ENCODE results near the gene PADI2.

The PADI2 gene

DNA sequence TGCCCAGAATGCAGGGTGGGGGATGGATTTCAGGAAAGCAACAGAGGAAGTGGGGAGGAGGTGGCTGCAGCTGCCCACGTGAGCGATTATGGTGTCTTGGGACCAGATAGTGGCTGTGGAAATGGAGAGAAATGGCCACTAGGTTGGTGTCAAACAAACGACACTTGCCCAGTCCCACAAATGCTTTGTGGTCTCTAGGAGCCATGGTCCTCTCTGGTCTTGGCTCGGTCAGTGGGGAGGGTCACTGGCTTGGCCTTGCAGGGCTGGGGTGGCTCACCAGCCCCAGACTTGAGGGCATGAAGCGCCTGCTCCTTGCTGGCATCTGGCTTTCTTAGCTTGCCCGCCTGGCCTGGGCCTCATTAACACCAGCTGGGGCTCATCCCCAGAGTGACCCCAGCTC, 7.2 kb downstream of the PADI2 start:
- DNase-seq, result no peak

DNA sequence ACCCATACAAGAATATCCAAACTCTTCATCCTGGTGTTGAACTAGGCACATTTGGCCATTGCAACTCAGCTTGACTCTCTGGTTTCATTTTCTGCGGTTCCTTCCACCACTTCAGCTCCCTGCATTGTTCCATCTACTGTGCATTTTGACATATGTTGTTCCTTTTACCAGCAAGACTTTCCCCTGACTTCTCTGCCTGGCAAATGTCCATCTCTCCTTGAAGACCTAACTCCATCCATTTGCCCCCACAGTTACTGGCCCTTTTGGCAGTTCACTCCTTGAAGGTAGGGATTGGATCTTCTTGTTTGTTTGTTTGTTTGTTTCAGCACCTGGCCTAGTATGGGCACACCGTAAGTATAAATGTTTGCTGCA, 8.7 kb downstream of the PADI2 start:
- no peak for DNase-seq

DNA sequence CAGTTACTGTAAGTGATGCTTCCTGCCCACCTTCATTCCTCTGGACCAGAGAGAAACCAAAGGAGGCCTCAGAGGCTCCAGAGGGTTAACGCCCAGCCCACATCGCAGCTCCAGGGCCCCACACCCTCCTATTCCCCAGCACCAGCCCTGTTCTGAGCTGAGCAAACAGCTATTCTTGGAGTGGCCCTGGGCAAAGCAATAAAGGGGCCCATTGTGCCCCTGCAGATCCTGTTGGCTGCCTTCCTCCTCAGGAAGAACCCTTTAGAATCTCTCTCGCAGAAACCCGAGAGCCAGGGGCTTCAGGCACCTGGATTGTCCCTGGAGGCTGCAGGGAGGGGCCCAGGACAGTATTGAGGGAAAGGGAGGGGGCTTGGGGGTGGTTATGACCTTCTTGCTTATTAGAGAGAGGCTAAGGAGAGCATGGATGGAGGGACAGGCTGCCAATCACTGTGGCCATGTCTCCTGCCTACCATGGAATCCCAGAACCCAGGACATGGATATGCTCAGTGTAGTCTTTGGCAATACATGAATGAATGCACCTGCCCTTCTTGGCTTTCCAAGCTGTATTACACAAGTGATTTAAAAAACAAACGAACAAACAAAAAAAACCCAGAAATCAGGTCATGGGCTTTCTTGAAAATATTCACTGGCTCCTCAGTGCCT, 9.2 kb downstream of the PADI2 start:
- DNase-seq, result no peak

DNA sequence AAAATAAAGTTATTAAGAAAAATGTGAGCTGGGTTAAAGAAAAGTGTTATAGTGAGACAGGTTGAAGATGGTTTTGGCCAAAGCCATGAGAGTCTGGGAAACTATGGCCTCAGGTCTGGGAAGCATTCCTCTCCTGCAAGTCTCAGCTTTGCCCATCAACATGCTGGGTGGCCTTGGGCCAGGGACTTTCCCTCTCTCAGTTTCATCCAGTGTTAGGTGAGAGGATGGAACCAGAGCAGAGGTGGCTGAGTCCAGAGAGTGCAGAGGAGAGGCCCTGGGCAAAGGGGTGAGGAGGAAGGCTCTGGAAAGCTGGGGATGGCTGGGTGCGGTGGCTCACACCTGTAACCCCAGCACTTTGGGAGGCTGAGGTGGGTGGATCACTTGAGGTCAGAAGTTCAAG, 10.5 kb downstream of the PADI2 start:
- DNase-seq, result no peak

DNA sequence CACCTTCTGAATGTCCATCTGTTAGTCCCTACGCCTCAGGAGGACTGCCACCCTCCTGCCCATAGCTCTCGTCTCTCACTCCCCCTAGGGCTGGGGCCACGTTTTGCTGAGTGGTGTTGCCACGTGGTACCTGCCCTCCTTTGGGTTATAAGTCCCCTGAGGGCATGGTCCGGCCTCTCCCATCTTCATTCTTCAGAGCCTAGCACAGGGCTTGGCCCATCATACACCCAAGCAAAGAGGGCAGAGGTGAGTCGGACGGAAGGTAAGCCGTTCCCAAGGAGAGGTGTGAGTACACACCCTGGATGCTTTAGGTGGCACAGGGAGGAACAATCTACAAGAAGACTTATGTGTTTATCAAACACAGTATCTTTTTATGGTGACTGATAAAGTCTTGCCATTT, 10.9 kb downstream of the PADI2 start:
- DNase-seq, result no peak

DNA sequence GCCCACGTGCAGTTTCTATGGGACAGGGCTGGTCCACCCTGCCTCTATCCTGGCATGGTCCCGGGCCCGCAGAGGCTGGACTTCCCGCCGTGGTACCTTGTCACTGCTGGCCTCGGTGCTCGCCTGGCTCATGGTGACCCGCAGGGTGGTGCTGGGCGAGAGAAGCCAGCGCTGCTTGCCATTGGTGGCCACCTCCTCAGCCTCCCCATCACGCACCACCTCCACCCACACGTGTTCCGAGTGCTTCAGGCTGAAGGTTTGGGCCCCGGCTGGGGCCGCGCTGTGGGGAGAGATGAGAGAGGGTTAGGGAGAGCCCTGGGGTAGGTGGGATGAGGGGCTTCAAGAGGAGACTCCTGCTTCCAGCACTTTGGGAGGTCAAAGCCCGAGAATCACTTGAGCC, 14.5 kb downstream of the PADI2 start:
- DNase-seq, result no peak

DNA sequence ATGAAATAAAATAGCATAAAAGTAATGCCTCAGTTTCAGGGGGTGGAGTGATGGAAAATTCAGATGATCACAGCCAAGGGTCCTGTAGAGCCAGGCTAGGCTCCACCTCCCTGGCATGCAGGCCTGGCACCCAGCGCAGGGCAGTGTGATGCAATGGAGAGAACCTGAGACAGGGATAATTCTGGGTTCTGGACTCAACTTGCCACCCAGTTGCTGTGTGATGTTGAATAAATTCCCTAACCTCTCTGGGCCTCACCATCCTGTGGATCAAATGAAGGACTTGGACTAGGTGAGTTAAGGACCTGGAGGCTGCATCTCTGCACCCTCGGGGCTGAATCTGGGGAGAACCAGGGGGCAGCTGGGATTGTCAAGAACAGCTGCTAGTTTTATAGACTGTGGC, 17.0 kb downstream of the PADI2 start:
- no peak for DNase-seq

DNA sequence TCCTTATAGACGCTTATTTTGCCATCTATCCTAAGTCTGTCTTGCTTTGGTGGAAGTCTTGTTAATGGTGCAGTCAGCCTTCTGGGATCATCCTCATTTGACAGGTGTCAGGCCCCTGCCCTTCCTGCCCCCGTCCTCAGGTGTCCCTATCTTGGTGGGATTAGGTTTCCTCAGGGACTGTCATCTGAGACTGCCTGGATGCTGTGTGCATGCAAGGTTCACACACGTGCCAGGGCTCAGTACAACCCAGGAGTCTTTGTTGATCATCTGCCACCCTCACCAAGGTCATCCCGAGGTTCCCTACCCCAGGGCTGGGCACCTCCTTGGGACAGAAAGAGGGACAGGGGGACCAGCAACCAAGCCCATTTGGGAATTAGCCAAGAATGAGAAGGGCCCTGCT, 18.0 kb downstream of the PADI2 start:
- DNase-seq, result no peak

DNA sequence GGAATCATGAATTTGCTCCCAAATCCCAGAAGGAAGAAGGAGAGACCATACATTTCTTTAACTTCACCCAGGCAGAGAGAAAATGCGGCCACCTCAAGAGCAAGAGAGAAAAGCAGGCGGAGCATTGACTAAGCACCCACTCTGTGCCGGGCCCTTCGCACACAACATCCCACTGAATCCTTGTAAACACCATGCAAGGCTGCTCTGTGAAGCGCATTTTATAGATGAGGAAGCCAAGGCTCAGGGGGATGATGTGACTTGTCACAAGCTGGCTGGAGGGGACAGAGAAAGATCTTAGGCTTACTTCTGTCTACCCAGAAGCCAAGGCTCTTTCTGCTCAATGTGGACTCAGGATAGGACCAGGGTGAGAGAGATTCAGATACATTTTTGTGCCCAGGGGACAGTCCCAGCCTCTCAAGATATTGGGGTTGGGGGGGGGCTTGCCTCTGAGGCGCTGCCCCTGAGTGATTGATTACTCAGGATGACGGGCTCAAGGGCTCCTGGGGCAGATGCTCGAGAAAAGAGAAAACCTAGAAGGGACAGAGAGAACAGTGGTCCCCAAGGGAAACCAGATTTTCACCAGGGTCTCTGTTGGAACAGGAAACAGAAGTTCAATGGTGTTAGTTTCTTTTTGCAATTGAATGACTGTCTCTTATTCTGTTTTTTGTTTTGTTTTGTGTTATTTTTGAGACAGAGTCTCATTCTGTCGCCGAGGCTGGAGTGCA, 19.5 kb downstream of the PADI2 start:
- no peak for DNase-seq

DNA sequence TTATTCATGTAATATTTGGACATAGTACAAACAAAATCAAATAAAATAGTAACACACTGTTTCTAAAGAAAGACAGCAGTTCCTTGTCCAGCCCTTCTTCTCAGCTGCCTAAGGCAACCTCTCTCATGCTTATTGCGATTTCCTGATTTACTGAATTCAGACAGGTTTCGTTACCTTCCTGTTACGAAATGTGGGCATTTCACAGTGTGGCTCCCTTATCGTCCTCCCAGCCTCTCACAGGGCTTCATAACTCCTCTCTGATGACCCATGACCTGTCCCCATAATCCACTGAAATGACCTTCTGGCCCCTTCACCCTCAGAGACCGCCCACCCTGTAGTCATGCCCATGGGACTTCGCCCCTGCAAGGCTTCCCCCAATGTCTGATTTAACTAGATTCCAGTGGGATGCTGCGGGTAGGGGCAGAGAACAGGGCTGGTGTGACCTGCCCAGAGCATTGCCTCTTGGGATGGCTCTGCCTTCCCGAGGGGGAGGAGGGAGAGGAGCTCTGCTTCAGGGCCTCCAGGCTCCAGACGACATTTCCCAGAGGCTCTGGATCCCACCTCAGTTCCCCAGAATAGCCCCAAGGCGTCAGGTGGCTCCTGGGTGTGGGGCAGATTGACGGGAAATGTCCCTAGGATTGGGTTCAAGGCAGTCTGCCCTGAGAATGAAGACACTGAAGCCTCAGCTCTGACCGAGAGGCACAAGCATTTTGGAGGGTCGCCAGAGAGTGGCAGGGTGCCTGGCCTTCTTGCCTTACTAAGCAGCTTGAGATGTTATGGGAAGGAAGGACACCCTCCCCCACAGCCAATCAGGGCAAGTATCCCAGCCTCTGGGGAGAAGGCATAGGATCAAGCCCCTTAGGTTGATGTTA, 20.6 kb downstream of the PADI2 start:
- no peak for DNase-seq

DNA sequence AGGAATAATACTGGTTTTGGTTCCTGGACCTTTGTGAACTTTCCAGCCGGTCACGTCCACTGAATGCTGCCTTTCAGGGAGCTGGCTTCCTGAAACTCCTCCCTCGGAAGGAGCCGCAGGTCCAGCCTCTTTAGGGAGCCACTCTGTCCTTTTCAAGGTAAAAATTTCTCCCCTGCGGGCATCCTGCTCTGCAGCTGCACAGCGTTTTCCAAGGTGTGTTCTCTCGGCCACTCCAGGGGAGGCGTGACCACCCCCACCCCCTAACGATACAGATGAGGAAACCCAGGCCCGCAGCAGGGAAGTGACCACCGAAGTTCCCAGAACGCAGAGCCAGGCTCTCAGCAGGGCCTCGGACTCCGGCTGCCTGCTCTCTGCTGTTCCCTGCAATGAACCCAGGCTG, 21.5 kb downstream of the PADI2 start:
- DNase-seq, result no peak

DNA sequence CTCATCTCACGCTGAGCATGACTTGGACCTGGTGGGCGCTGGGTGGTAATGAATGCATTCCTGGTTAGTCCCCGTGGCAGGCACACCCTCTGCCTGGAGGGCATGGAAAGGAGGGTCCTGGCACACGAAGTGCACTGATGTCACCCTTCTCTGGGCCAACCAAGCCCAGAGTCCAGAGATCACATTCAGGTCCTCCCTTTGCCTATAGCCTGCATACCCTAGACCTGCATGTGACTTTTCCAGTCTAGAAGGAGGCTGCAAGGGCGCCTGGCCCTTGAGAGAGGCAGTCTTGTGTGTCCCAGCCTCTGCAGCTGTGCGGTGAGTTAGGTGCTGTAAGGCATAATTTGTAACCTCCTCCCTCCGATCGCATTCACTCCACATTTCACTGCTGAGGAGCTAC, 22.1 kb downstream of the PADI2 start:
- no peak for DNase-seq

DNA sequence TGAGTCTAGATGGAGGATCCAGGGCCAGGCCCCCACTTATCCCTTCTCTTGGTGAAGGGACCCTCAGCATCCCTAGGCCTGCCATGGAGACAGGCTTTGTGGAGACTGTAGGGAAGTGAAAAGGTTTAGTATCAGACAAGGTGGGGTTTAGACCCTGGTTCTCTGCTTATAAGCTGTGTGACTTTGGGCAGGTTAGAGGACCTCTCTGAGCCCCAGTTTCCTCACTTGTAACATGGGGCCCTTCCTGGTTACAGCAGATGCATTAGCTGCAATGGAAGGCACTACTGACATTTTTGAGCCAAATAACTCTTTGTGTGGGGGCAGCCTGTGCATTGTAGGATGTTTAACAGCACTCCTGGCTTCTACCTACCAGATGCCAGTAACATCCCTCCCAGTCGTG, 22.7 kb downstream of the PADI2 start:
- DNase-seq, result no peak

DNA sequence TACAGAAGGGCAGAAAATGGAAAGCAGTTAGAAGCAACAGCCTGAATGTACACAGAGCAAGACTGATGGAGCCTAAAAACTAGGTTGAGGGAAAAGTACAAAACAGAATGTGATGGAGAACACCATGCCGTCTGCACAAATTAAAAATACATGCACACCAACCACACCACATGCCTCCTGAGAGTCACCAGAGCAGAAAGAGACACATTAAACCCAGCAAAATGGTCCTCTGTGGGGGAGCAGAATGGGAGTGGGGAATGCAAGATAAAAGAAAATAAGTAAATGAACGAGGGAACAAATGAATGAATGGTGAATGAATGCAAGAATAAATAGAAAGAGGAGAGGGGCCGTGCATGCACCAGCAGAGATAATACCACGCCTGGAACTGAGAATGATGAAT, 24.1 kb downstream of the PADI2 start:
- no peak for DNase-seq

DNA sequence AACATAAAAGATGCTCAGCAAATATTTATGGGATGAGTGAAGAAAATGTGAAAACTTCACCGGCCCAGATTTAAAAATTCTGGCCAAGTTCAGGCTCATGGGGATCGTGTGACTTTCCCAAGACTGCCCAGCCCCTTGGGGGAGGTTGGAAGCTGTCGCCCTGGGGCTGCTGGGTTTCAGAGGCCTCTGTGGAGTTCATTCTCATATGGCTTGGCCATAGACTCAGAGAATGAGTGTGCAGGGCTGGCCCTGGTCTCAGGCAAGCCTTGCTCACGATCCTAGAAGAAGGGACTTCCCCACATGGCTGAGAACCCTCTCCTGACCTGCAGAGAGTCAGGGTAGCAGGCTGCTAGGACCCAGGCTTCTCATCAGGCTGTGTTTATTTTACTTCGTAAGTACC, 24.6 kb downstream of the PADI2 start:
- DNase-seq, result no peak

DNA sequence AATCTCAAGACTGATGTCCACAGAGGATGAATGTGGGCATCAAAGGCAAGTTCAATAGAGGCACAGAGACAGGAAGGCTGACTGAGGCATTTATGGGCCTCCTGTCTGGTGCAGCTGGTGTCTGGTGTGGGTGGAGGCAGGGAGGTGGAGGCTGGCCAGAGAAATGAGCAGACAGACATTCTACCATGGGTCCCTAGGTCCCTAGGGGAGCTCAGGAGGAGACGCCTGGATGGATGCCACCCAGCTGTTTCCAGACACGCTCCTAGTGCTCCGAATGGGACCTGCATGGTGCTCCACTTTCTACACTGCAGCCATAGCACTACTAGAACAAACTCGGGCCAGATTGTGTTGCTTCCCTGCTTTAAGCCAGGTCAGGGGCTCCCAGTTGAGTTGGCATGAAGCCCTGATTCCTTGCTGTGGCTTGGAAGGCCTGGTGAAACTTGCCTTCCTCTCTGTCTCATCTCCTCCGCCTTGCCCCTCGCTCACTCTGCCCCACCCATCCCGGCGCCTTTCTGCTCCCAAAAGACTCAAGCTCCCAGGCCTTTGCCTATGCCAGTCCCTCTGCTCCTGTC, 25.3 kb downstream of the PADI2 start:
- no peak for DNase-seq

DNA sequence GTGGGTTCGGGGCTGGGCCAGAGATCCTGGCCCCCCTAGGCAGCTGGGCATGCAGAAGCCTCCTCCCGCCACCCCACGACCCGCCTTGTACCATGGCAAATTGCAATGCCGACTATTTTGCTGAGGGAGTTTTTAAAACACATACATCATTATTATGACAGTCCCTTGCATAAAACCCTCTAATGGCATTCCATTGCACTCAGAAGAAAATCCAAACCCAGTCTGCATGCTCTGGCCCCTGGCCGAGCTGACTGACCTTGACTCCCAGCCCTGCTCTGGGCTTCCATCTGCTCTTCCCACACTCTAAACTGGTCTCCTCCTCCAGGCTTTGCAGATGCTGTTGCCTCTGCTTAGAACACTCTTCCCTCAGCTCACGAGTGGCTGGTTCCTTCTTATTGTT, 28.0 kb downstream of the PADI2 start:
- no peak for DNase-seq

DNA sequence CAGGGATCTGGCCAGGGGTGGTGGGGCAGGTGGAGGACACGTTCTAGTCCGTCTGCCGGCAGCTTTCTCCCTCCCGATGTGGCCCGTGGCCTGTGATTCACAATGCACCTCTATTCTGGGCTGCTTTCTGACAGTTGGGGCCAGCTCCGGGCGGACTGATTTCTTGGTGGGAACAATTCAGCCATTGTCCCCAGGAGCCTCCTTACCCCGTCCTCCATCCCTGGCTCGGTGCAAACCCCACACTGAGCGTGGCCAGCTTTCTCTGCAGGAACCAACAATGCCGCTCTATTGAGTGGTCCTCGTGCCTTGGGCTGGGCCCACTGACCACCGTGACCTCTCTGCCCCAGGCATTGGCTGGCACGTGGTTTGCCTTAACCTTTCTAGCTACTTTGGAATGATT, 29.7 kb downstream of the PADI2 start:
- DNase-seq, result no peak

DNA sequence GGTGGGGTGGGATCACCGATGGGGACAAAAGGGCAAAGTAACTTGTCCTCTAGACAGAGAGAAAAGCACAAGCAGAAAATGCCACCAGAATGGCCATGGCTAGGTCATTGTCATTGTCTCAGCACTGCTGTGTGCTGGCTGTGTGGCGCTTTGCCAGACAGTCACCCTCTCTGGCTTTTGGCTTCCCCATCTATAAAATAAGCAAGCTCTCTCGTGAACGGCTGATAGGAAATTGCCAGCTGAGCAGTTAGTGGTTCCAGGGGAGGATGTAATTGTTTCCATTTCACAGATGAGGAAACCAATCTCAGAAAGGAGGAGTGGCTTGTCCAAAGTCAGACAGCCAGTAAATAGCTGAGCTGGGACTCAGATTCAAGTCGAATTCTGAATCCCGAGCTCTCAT, 32.5 kb downstream of the PADI2 start:
- DNase-seq, result no peak

DNA sequence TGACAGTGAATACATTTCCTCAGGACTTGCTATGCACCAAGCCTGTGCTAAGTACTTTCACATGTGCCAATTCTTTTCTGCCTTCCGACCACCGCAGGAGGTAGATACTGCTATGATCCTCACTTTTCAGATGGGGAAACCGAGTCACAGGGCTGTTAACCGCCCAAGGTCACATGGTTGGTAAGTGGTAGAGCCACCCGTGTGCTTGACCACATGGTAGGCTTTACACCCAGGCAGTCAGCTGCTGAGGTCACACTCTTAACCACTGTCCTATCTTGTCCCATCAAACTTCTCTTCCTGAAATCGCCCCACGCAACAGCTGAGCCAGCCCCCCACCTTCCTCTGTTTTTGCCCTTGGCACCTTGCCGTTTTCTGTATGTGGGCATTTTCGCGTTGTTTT, 34.5 kb downstream of the PADI2 start:
- no peak for DNase-seq

DNA sequence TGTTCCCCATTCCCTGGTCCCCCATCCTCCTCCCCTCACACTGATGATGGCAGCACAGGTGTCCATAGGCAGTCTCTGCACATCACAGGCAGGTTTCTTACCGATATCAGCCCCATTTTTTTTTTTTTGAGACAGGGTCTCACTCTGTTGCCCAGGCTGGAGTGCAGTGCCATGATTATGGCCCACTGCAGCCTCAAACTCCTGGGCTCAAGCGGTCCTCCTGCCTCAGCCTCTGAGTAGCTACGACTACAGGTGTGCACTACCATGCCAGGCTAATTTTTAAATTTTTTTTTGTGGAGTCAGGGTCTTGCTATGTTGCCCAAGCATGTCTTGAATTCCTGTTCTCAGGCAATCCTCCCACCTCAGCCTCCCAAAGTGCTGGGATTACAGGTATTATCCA, 36.5 kb downstream of the PADI2 start:
- DNase-seq, result no peak

DNA sequence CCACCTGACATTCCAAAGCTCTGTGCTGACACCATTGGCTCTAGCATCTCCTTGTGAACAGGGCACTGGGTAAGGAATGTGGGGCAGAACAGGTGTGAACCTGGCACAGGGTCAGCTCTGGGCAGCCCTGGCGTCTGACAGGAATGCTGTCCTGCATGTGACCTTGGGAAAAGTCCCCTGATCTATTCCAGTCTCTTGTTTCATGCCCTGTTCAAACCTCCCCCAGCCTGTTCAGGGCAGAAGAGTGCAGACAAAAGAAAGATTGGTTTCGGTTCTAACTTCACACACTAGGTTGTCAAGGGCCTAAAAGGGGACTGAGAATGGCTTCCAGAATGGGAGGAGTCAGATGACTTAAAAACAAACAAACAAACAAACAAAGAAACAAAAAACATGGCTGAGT, 37.8 kb downstream of the PADI2 start:
- no peak for DNase-seq

DNA sequence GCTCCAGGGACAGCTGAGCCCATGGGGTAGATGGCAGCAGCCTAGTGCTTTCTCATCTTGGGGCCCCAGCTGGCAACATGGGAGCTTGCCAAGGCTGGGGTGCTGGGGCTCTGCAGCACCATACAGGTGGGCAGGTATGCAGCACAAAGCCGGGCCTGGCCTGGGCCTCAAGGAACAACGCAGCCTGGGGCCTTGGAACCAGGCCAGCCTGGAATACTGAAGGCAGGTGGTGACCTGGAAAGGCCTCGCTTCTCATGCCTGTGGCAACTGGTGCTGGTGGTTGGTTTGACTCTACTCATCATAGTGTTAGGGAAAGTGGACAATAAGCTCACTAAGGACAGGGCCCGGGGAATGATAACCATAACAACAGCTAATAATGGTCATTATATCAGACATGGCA, 38.4 kb downstream of the PADI2 start:
- no peak for DNase-seq
